Neutrophil (primary cell): ENCODE results near the gene STXBP4.

Experiments used
- H3K27ac ChIP-seq: fragments of 200-600 bp; sonication (generic); 2 replicates; pipeline ENCODE4 v1.5.1; 2016; ENCODE audit warnings: mild to moderate bottlenecking, moderate library complexity
- H3K27me3 ChIP-seq: fragments of 200-600 bp; sonication (generic); 2 replicates; pipeline ENCODE4 v1.6.0; 2016; ENCODE audit warnings: mild to moderate bottlenecking
- H3K36me3 ChIP-seq: fragments of 200-600 bp; sonication (generic); 2 replicates; pipeline ENCODE4 v1.5.1; 2017
- H3K4me1 ChIP-seq, 2 experiments: fragments of 200-600 bp in 1 of 2; sonication (generic) in 1 of 2; 1 replicate in 1 of 2; 2 replicates in 1 of 2; pipeline versions ENCODE4 v1.5.1 to v1.6.1; 2013 to 2016; ENCODE audit warnings: low read depth in 1 of 2, low read length in 1 of 2, mild to moderate bottlenecking in 1 of 2, moderate library complexity in 1 of 2; ENCODE audit not compliant: control insufficient read depth in 1 of 2, insufficient read depth in 1 of 2
- H3K4me3 ChIP-seq, 2 experiments: fragments of 200-600 bp in 1 of 2; sonication (generic) in 1 of 2; 1 replicate in 1 of 2; 2 replicates in 1 of 2; pipeline ENCODE4 v1.5.1; 2013 to 2016; ENCODE audit warnings: low read depth in 1 of 2, low read length in 1 of 2, mild to moderate bottlenecking in 1 of 2, moderate library complexity in 1 of 2
- H3K9me3 ChIP-seq: fragments of 200-600 bp; sonication (generic); 2 replicates; pipeline ENCODE4 v1.5.1; 2016
- CTCF ChIP-seq: fragments of 200-600 bp; sonication (generic); IDR thresholded peaks from 2 replicates; pipeline ENCODE4 v1.5.1; 2016; ENCODE audit warnings: antibody characterized with exemption

Gene STXBP4

DNA sequence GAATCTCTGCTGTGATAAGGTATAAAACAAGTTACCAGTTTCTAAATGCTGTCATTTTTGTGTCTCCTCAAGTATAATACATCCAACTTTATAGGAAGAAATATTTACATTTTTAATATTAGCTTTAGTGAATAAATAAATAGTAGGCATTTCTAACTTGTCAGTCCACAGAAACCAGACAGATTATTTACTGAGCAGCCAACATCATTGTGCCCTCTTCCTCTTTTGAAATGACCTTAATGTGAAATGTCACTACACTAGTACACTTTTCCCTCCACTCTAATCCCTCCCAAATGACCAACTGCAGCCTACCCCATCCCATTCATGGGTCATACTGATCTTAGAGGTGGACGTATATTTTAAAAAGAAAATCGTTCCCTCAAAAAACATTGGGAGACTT is 9.2 kb downstream of the STXBP4 start:
- H3K9me3 ChIP-seq, result no peaks in the 10 kb centered on the region
- no peak for TF ChIP-seq CTCF

DNA sequence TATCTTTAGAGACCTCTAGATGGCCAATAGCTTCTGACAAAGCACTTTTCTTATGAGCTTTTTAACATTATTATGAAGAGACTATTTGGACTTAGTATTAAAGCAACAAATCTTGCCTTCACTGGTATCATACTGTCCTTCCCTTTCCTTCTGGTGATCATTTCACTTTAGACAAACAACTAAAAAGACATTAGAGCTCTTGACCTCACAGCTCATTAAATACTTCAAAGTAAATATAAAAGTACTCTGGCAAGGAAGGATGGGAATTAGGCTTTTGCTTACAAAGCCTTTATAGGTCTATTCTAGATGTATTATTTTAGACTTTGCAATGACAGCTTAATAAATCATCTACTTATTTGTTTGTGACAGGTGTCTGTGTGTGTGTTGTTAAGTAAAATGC is 11.1 kb downstream of the STXBP4 start:
- Histone ChIP-seq H3K27me3 (no peaks in the 10 kb centered on the region), H3K36me3 (no peaks in the 10 kb centered on the region), H3K9me3 (no peaks in the 10 kb centered on the region), H3K27ac (no peak overlapping the region), H3K4me1 (no peaks in the 10 kb centered on the region), H3K4me3 (no peak overlapping the region)
- no peak for TF ChIP-seq CTCF

More for the DNA sequence above, 9.2 kb downstream of the STXBP4 start:
- Histone ChIP-seq H3K4me1 (no peaks in the 10 kb centered on the region), H3K27ac (no peak overlapping the region), H3K4me3 (no peak overlapping the region), H3K27me3 (no peaks in the 10 kb centered on the region), H3K36me3 (no peaks in the 10 kb centered on the region)

DNA sequence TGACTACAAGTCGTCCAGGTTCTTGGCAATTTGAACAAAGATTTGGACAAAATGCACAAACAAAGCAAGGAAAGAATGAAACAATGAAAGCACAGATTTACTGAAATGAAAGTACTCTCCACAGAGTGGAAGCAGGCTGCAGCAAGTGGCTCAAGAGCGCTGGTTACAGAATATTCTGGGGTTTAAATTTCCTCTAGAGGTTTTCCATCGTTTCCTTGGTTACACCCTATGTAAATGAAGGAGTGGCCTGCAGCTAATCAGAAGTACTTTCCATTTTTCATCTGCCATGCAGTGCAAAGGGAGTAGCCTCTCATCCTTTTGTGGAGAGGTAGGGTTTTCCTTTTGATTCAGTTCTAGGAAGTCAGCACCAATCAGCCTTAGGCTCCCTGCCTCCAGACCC is 11.8 kb downstream of the STXBP4 start:
- Histone ChIP-seq H3K27ac (no peak overlapping the region), H3K4me1 (no peaks in the 10 kb centered on the region), H3K27me3 (no peaks in the 10 kb centered on the region), H3K36me3 (no peaks in the 10 kb centered on the region), H3K9me3 (no peaks in the 10 kb centered on the region), H3K4me3 (no peak overlapping the region)
- no peak for TF ChIP-seq CTCF

DNA sequence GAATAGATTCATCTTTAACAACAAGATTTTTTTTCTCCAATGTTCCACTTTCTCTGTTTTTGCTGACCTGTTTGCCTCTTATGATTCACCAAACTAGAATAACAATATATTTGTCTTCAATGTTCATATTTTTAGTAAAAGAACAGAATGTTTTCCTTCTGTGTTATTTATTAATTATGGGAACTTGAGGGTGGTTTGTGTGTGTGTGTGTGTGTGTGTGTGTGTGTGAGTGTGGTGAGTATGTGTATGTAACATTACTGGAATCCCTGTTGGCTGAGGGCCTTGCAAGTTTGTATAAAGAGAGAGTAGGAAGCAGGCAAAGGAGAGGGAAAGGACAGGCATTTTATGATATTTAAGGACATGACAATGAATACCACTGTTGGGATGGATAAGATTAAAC is 13.8 kb downstream of the STXBP4 start:
- H3K36me3 ChIP-seq, result no peaks in the 10 kb centered on the region
- H3K9me3 ChIP-seq, result no peaks in the 10 kb centered on the region
- H3K4me1 ChIP-seq, result no peaks in the 10 kb centered on the region
- no peak overlapping the region for H3K27ac ChIP-seq
- no peak for TF ChIP-seq CTCF
- no peaks in the 10 kb centered on the region for H3K27me3 ChIP-seq
- H3K4me3 ChIP-seq, result no peak overlapping the region

DNA sequence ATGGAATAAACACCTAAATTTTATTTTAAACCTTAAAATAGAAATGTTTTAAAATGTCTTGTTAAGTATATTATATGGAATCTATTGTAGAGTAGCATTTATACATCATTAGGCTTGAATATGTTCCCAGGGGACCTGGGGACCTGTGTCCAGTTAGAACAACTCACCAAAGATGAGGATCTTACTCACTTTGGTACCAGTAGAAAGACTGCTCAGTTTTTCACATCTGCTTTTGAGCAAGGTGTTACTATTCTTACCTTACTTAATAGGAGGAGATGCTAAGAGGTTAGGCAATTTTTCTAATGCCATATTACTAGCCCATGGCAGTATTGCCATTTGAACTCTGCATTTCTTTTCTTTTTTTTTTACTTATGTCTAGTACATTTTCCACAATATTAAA is 14.7 kb downstream of the STXBP4 start:
- Histone ChIP-seq H3K36me3 (no peaks in the 10 kb centered on the region), H3K9me3 (no peaks in the 10 kb centered on the region), H3K4me3 (no peak overlapping the region), H3K4me1 (no peaks in the 10 kb centered on the region), H3K27ac (no peak overlapping the region), H3K27me3 (no peaks in the 10 kb centered on the region)
- no peak for TF ChIP-seq CTCF

GRCh38 chr17:54985476-54985875 is 16.9 kb downstream of the STXBP4 start:
- Histone ChIP-seq H3K4me3 (no peak overlapping the region), H3K9me3 (no peaks in the 10 kb centered on the region), H3K27ac (no peak overlapping the region), H3K27me3 (no peaks in the 10 kb centered on the region), H3K36me3 (no peaks in the 10 kb centered on the region), H3K4me1 (no peaks in the 10 kb centered on the region)
- TF ChIP-seq CTCF, result no peak
